ENCODE results near the gene KLHDC9. TPM values are rescaled to one million over a fixed set of nuclear protein-coding genes. Genes with fewer than 3 reads are reported as not detected.

KLHDC9 gene

DNA sequence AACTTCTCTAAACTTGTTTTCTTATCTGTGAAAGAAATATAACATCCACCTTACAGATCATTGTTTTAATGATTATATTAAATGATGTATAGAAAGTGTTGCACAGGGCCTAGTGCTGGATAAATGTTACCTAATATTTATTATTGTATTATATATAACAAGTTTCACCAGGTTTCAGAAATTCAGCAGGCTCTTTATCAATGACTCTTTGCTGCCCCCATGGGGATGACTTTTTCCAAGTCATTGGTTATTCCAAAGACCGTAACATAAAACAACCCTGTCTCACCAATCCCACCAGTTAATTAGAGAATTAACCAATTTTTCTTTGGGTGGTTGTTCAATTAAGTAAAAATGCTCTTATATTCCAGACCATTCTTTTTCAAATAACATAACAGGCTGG is 41.6 kb downstream of the KLHDC9 start:
- Histone ChIP-seq H2AK5ac (ENCODE audit: low read length) (no peak overlapping the region), H3K9ac (ENCODE audit: low read length) (no peak overlapping the region), H4K8ac (ENCODE audit: low read depth, low read length) (no peak overlapping the region), H3K4me3 (ENCODE audit: low read length) (no peak overlapping the region), H2BK120ac (ENCODE audit: low read depth, low read length) (no peak overlapping the region), H4K5ac (ENCODE audit: low read length) (no peak overlapping the region), H2BK5ac (ENCODE audit: low read length) (no peak overlapping the region), H3K4me2 (ENCODE audit: low read length) (no peak overlapping the region), H3K23ac (ENCODE audit: low read length) (no peak overlapping the region), H3K56ac (ENCODE audit: low read length) (no peak overlapping the region), H3K79me1 (ENCODE audit: low read length) (no peaks in the 10 kb centered on the region), H3K4me1 (ENCODE audit: control insufficient read depth, low read depth, low read length) (no peaks in the 10 kb centered on the region), H2BK15ac (replicated peaks; ENCODE audit: low read depth) (no peak overlapping the region), H3K27me3 (ENCODE audit: insufficient read depth, low read length, poor library complexity) (no peaks in the 10 kb centered on the region), H3K4ac (ENCODE audit: low read depth, low read length) (no peak overlapping the region), H3K27ac (ENCODE audit: low read depth, low read length) (no peak overlapping the region), H3K36me3 (ENCODE audit: control insufficient read depth, insufficient read depth, low read length) (no peaks in the 10 kb centered on the region), H3K79me2 (ENCODE audit: control insufficient read depth, insufficient read depth, low read length) (peaks cover 4% of the 10 kb centered on the region), H3K18ac (ENCODE audit: low read length) (no peak overlapping the region)
- WGBS (ENCODE audit: extremely low coverage, insufficient coverage, low lambda C conversion rate), result no CpG with 5 or more reads among the region's 1 CpG
- peak; percentile 60 for DNase-seq

- Histone ChIP-seq H3K36me3 (ENCODE audit: control insufficient read depth, insufficient read depth, low read length) (no peaks in the 10 kb centered on the region), H3K18ac (ENCODE audit: low read length) (no peak overlapping the region), H3K4me3 (ENCODE audit: low read length) (no peak overlapping the region), H4K5ac (ENCODE audit: low read length) (no peak overlapping the region), H3K9ac (ENCODE audit: low read length) (no peak overlapping the region), H3K4ac (ENCODE audit: low read depth, low read length) (no peak overlapping the region), H2BK15ac (replicated peaks; ENCODE audit: low read depth) (no peak overlapping the region), H3K79me1 (ENCODE audit: low read length) (no peaks in the 10 kb centered on the region), H2BK120ac (ENCODE audit: low read depth, low read length) (no peak overlapping the region), H3K4me1 (ENCODE audit: control insufficient read depth, low read depth, low read length) (no peaks in the 10 kb centered on the region), H3K27ac (ENCODE audit: low read depth, low read length) (no peak overlapping the region), H2BK5ac (ENCODE audit: low read length) (no peak overlapping the region), H3K27me3 (ENCODE audit: insufficient read depth, low read length, poor library complexity) (no peaks in the 10 kb centered on the region), H3K56ac (ENCODE audit: low read length) (no peak overlapping the region), H3K23ac (ENCODE audit: low read length) (no peak overlapping the region), H3K79me2 (ENCODE audit: control insufficient read depth, insufficient read depth, low read length) (no peaks in the 10 kb centered on the region), H3K4me2 (ENCODE audit: low read length) (no peak overlapping the region), H4K8ac (ENCODE audit: low read depth, low read length) (no peak overlapping the region), H2AK5ac (ENCODE audit: low read length) (no peak overlapping the region)
- DNase-seq, result no peak
- WGBS (ENCODE audit: extremely low coverage, insufficient coverage, low lambda C conversion rate), result no CpG with 5 or more reads among the region's 29 CpGs
Measured at GRCh38 chr1:161140755-161141400, 42.7 kb downstream of the KLHDC9 start.

DNA sequence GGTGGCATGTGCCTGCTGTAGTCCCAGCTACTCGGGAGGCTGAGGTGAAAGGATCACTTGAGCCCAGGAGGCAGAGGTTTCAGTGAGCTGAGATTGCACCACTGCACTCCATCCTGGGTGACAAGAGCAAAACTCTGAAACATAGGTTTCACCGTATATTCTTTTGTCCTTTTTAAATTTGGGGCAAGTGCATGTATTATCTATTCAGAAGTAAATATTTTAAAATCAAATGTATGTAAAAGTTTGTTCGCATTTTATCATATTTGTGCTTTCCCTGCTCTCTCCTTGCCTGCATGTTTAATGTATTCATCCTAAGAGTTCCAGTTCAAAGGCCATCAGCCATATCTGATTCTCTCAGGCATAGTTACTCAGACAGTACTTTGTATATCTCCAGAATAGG is 47.7 kb downstream of the KLHDC9 start:
- Histone ChIP-seq H2BK120ac (ENCODE audit: low read depth, low read length) (no peak overlapping the region), H3K4ac (ENCODE audit: low read depth, low read length) (no peak overlapping the region), H3K79me2 (ENCODE audit: control insufficient read depth, insufficient read depth, low read length) (no peaks in the 10 kb centered on the region), H3K36me3 (ENCODE audit: control insufficient read depth, insufficient read depth, low read length) (no peaks in the 10 kb centered on the region), H2BK5ac (ENCODE audit: low read length) (no peak overlapping the region), H3K9ac (ENCODE audit: low read length) (no peak overlapping the region), H2AK5ac (ENCODE audit: low read length) (no peak overlapping the region), H3K18ac (ENCODE audit: low read length) (no peak overlapping the region), H3K27ac (ENCODE audit: low read depth, low read length) (no peak overlapping the region), H3K4me2 (ENCODE audit: low read length) (no peak overlapping the region), H3K4me1 (ENCODE audit: control insufficient read depth, low read depth, low read length) (no peaks in the 10 kb centered on the region), H2BK15ac (replicated peaks; ENCODE audit: low read depth) (no peak overlapping the region), H3K56ac (ENCODE audit: low read length) (no peak overlapping the region), H3K4me3 (ENCODE audit: low read length) (no peak overlapping the region), H3K79me1 (ENCODE audit: low read length) (no peaks in the 10 kb centered on the region), H4K5ac (ENCODE audit: low read length) (no peak overlapping the region), H3K27me3 (ENCODE audit: insufficient read depth, low read length, poor library complexity) (no peaks in the 10 kb centered on the region), H4K8ac (ENCODE audit: low read depth, low read length) (no peak overlapping the region), H3K23ac (ENCODE audit: low read length) (no peak overlapping the region)
- DNase-seq, result no peak
- no CpG with 5 or more reads among the region's 3 CpGs for WGBS (ENCODE audit: extremely low coverage, insufficient coverage, low lambda C conversion rate)

Small RNAs within 50 kb of the gene (small RNA-seq; reads per million reads assigned to genes)
- not detected for gene RF01225 (ENCODE audit: insufficient read depth)
